Measurements from ENCODE around the gene CFAP126. TPM values are rescaled to one million over a fixed set of nuclear protein-coding genes. Genes with fewer than 3 reads are reported as not detected.
"Not testable (repeated sequence)": the region's sequence is repeated elsewhere in the genome, so short reads cannot be mapped to it uniquely, and the experiment has no call there.

CFAP126 gene
- polyA plus RNA-seq, 1 donor from 2014 or later, result not detected

DNA sequence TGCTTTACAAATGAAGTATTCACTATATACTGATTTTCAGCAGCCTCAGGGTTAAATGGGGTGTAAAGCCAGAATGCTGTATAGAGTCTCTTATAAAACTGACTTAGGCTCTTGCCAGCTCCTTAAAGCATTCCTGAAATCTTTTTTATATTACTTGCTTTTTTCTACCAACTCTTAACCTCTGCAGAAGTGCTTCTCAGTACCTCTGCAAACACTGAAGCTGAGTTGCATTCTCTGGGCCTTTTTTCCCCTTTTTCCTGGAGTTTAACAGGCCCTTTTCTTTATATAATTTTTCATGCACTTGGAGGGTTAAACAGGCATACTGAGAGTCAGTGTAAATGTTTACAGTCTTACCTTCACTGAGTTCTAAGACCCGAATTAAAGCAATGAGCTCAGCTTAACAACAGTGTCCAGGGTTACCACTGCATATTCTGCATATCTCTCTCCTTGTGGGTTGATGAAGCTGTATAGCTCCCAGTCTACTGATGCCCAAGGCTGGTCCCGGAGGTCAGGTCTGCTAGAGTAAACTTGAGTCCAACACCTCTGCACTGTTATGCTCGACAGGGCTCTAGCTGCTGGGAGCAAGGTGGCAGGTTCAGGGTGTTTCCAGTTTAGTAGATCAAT lies 40.9 kb upstream of the CFAP126 start:
- TF ChIP-seq EP300 (conservative IDR thresholded peaks at IDR 0.05; ENCODE audit: poor library complexity, severe bottlenecking), result no peak
- no peak for TF ChIP-seq EZH2 (IDR thresholded peaks at IDR 0.05; ENCODE audit: borderline replicate concordance, insufficient read depth, low read length, poor library complexity, severe bottlenecking)
- no peak overlapping the region for H3K4me3 ChIP-seq (ENCODE audit: low read length)
- H3K9ac ChIP-seq (ENCODE audit: low read length), result no peak overlapping the region
- no peaks in the 10 kb centered on the region for H3K9me3 ChIP-seq (ENCODE audit: low read length)
- no peaks in the 10 kb centered on the region for H4K20me1 ChIP-seq (ENCODE audit: insufficient read depth)
- H3K4me2 ChIP-seq (ENCODE audit: low read length), result no peak overlapping the region
- H3K9me2 ChIP-seq (ENCODE audit: insufficient read depth, low read length), result no peaks in the 10 kb centered on the region
- H3K36me3 ChIP-seq (ENCODE audit: insufficient read depth, low read length), result no peaks in the 10 kb centered on the region
- no peak overlapping the region for H2AFZ ChIP-seq (ENCODE audit: low read depth, low read length)
- no peak overlapping the region for H3K27ac ChIP-seq (ENCODE audit: low read length)
- no peaks in the 10 kb centered on the region for H3K27me3 ChIP-seq (ENCODE audit: insufficient read depth, low read depth, low read length)
- H3F3A ChIP-seq (ENCODE audit: insufficient read depth, low read length, poor library complexity, severe bottlenecking), result no peaks in the 10 kb centered on the region
- no peaks in the 10 kb centered on the region for H3K79me2 ChIP-seq (replicated peaks; ENCODE audit: insufficient read depth, low read length)

GRCh38 chr1:161407451-161407985 lies 39.8 kb upstream of the CFAP126 start:
- no peak overlapping the region for H2AFZ ChIP-seq (ENCODE audit: low read depth, low read length)
- no peak overlapping the region for H3K4me2 ChIP-seq (ENCODE audit: low read length)
- no peak overlapping the region for H3K9ac ChIP-seq (ENCODE audit: low read length)

GRCh38 chr1:161406551-161406950 lies 38.9 kb upstream of the CFAP126 start:
- not testable (repeated sequence) for H2AFZ ChIP-seq (ENCODE audit: low read depth, low read length); H3K4me2 ChIP-seq (ENCODE audit: low read length); H3K27ac ChIP-seq (ENCODE audit: low read length); H3K9ac ChIP-seq (ENCODE audit: low read length); H3K9me3 ChIP-seq (ENCODE audit: low read length); H3K36me3 ChIP-seq (ENCODE audit: insufficient read depth, low read length); H3K79me2 ChIP-seq (replicated peaks; ENCODE audit: insufficient read depth, low read length); H3K4me3 ChIP-seq (ENCODE audit: low read length); H4K20me1 ChIP-seq (ENCODE audit: insufficient read depth); H3F3A ChIP-seq (ENCODE audit: insufficient read depth, low read length, poor library complexity, severe bottlenecking); H3K27me3 ChIP-seq (ENCODE audit: insufficient read depth, low read depth, low read length); H3K9me2 ChIP-seq (ENCODE audit: insufficient read depth, low read length)

More at GRCh38 chr1:161407451-161407985, 39.8 kb upstream of the CFAP126 start:
- Histone ChIP-seq H3K36me3 (ENCODE audit: insufficient read depth, low read length) (no peaks in the 10 kb centered on the region), H3K9me2 (ENCODE audit: insufficient read depth, low read length) (no peaks in the 10 kb centered on the region), H3K27me3 (ENCODE audit: insufficient read depth, low read depth, low read length) (no peaks in the 10 kb centered on the region), H4K20me1 (ENCODE audit: insufficient read depth) (no peaks in the 10 kb centered on the region), H3K9me3 (ENCODE audit: low read length) (no peaks in the 10 kb centered on the region), H3F3A (ENCODE audit: insufficient read depth, low read length, poor library complexity, severe bottlenecking) (no peaks in the 10 kb centered on the region), H3K79me2 (replicated peaks; ENCODE audit: insufficient read depth, low read length) (no peaks in the 10 kb centered on the region), H3K27ac (ENCODE audit: low read length) (no peak overlapping the region), H3K4me3 (ENCODE audit: low read length) (no peak overlapping the region)
- no peak for TF ChIP-seq EP300 (conservative IDR thresholded peaks at IDR 0.05; ENCODE audit: poor library complexity, severe bottlenecking)
- TF ChIP-seq, protein P1, sequence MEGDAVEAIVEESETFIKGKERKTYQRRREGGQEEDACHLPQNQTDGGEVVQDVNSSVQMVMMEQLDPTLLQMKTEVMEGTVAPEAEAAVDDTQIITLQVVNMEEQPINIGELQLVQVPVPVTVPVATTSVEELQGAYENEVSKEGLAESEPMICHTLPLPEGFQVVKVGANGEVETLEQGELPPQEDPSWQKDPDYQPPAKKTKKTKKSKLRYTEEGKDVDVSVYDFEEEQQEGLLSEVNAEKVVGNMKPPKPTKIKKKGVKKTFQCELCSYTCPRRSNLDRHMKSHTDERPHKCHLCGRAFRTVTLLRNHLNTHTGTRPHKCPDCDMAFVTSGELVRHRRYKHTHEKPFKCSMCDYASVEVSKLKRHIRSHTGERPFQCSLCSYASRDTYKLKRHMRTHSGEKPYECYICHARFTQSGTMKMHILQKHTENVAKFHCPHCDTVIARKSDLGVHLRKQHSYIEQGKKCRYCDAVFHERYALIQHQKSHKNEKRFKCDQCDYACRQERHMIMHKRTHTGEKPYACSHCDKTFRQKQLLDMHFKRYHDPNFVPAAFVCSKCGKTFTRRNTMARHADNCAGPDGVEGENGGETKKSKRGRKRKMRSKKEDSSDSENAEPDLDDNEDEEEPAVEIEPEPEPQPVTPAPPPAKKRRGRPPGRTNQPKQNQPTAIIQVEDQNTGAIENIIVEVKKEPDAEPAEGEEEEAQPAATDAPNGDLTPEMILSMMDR (IDR thresholded peaks at IDR 0.05; ENCODE audit: poor library complexity, severe bottlenecking), result no peak
- TF ChIP-seq MXI1 (conservative IDR thresholded peaks at IDR 0.05; ENCODE audit: poor library complexity, severe bottlenecking), result no peak
- no peak for TF ChIP-seq TAF1 (IDR thresholded peaks at IDR 0.05; ENCODE audit: low read depth)
- no peak for TF ChIP-seq SMC3 (conservative IDR thresholded peaks at IDR 0.05; ENCODE audit: poor library complexity)
- TF ChIP-seq REST (IDR thresholded peaks at IDR 0.05; ENCODE audit: borderline replicate concordance), result no peak
- TF ChIP-seq EZH2 (IDR thresholded peaks at IDR 0.05; ENCODE audit: borderline replicate concordance, insufficient read depth, low read length, poor library complexity, severe bottlenecking), result no peak
- no peak for TF ChIP-seq RAD21 (conservative IDR thresholded peaks at IDR 0.05)
- no peak for TF ChIP-seq POLR2AphosphoS5 (IDR thresholded peaks at IDR 0.05)
